GM18511 (cell line): ENCODE data around the gene ZNF74.

Experiments
- ATAC-seq: cut with Tn5 transposase; IDR thresholded peaks from one replicate; pipeline ENCODE4 v1.9.1; 2021; ENCODE audit warnings: mild to moderate bottlenecking, moderate library complexity; ENCODE audit not compliant: unreplicated experiment

The ZNF74 gene

DNA sequence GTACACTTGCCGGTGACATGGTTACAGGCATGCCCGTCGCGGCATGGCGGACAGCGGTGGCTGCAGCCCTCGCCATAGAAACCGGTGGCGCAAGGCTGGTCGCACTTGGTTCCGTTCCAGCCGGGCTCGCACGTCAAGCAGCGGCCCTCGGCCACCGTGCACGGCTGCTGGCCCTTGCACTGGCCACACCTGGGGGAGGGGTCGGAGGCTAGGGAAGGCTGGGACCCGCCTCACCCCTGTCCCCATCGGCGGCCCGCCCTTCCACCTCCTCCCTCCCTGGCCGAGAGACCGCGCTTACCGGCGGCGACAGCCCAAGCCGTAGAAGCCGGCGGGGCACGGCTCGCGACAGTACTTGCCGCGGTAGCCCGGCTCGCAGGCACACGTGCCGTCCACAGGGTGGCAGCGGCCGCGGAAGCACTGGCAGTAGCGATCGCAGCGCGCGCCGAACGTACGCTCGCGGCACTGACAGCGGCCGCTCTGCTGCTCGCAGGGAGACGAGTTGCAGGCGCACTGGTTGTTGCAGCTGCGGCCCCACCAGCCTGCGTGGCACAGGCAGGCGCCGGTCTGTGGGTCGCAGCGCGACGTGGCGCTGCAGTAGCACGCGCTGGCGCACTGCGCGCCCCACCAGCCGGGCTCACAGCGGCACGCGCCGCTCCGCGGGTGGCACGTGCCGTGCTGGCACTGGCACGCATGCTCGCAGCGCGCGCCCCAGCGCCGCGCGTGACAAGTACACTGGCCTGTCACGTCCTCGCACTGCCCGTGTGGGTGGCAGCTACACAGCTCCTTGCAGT, 37.0 kb downstream of the ZNF74 start:
- ATAC-seq: no peak

DNA sequence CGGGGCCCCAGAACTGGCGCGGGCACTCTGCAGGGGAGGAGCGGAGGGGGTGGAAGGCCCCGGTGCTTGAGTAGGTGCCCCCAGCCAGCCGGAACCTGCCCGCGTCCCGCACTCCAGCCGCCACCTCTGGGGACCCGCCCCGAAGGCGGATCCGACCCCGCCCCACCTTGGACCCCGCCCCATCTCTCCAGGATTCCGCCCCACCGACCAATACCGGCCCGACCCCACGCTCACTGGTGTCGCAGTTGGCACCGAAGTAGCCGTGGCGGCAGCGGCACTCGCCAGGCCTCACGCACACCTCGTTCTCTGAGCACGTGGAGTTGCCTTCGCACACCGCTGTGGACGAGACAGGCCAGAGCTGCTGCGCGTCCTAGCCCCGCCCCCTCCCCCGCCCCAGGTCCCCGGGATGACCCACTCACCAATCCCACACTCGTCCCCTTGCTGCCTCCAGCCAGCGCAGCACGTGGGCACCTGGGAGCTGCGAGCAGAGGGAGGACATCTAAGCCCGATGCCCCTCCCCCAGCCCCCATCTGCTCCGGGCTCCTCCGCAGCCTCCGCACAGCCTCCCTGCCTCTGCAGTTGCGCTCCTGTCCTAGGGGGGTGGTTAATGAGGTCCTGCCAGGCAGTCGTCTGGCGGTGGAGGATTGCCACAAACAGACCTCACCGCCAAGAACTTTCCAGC, 37.7 kb downstream of the ZNF74 start:
- ATAC-seq: no peak

DNA sequence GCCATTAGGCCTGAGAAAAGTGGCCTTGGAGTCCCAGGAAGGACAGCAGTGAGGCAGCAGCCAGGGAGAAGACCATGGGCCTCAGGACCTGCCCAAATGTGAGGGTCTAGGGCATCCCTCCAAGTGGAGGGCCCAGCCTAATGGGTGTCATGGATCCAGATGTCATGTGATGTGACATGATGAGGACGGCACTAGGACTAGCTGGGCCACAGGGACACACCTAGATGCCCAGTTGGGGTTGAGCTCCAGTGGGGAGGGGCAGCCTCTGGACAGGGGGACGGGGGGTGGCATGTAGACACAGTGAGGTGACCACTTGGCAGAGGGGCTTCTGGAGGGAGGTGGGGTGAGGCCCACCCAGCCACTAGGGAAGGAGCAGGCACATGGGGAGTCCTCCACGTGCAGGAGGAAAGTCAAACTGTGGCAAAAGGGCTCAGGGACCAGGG, 38.3 kb downstream of the ZNF74 start:
- no peak for ATAC-seq

DNA sequence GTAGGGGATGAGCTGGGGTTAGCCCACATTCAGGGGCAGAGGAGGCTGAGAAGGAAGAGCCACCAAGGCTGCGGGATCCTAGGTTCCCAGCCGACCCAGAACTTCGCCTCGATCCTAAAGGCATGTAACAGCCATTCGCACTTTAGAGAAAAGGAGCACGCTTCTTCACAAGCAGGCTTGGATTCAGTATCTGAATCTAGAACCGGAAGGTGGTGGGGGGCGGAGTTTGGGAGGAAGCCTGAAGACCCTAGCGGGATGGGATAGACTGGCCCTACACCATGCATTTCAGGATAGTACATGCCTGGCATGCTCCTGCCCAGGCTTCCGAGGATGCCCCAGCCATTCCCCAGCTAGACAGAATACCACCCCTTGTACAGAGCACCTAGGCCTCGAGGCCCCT, 39.2 kb downstream of the ZNF74 start:
- ATAC-seq: no peak

GRCh38 chr22:20433686-20434241, 39.8 kb downstream of the ZNF74 start:
- ATAC-seq: no peak

DNA sequence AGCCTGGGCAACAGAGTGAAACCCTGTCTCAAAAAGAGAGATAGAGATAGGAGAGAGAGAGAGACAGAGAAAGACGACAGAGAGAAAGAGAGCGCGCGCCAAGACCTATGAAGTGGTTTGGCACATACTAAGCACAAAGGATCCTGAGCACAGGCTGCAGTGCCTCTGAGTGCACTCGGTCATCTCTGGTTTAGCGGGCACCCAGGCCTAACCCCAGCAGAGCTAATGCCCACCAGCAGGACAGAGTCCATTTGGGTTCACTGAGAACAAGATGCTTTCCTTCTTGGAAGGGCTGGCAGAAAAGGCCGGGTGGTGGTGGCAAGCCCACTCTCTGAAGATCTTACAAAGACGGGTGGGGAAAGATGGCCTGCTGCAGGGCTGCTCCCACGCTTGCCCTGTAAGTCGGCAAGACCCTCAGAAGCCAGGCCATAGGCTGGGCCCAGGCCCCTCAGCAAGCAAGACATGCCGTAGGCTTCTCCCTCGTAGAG, 40.4 kb downstream of the ZNF74 start:
- no peak for ATAC-seq

- ATAC-seq: no peak
These were observed 40.8 kb downstream of the ZNF74 start for GRCh38 chr22:20434773-20435172.

GRCh38 chr22:20435436-20436306, 41.7 kb downstream of the ZNF74 start:
- ATAC-seq: no peak

- no peak for ATAC-seq
These were observed 42.4 kb downstream of the ZNF74 start for GRCh38 chr22:20436307-20436767.

DNA sequence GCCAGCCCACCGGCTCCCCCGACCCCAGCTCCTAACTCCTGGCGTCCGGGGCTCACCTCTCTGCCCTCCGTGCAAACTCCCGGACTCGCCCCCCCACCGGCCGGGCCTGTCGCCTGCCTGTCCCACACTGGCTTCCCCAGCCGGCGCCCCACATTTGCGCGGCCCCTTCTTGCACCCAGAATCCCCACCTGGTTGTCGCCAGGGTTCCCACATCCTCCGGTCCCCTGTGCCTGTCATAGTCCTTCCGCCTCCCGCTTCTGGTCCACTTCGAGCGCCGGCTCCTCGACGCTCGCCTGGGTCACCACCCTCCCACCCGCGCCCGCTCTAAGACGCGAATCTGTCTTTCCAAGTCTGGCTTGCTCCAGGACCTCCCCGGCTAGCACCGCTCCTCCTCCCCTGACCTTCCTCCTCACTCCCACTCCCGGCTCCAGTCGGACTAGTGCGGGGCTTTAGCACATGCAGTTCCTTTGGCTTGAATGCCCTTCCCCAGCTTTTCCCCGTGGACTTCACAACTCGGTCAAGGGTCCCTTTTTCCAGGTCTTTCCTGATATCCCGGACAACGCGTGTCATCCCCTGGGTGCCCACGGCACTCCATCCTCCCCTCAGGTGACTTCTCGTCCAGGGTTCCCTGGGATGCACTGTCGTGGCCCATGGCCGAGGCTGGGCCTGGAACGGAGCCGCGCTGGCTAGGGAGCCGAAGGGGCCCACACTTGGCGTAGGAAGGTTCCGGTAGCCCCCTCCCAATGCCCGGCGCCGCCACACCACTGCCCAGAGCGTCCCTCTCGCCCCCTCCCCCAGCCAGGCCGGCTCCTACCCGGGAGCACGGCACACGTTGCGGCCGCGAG, 43.0 kb downstream of the ZNF74 start:
- ATAC-seq: no peak

GRCh38 chr22:20437613-20438426, 43.9 kb downstream of the ZNF74 start, which contains the start of gene SCARF2:
Gene SCARF2 (minus strand): TSS chr22:20437825. CDS start chr22:20437754, 71 bp downstream.
- ATAC-seq: no peak

- no peak for ATAC-seq
These were observed 44.4 kb downstream of the ZNF74 start for GRCh38 chr22:20438427-20438677.

- no peak for ATAC-seq
These were observed 44.9 kb downstream of the ZNF74 start for GRCh38 chr22:20438678-20439492.

GRCh38 chr22:20439556-20439927, 45.6 kb downstream of the ZNF74 start:
- no peak for ATAC-seq

- ATAC-seq: no peak
These were observed 46.1 kb downstream of the ZNF74 start for GRCh38 chr22:20439928-20440575.

- no peak for ATAC-seq
These were observed 47.0 kb downstream of the ZNF74 start for GRCh38 chr22:20440637-20441591.
